ENCODE measurements around the gene RAB33B. TPM values are rescaled to one million over a fixed set of nuclear protein-coding genes. Genes with fewer than 3 reads are reported as not detected.
A peak's percentile ranks its signal among the peaks of the same experiment; 100 is the strongest.

Gene RAB33B
- total and polyA plus RNA-seq, 10 of the 15 experiments (the other 5 are each of a cell fraction or from before 2014, with no cell fraction given), result 3.2 to 10.7 (median 7.5) TPM

DNA sequence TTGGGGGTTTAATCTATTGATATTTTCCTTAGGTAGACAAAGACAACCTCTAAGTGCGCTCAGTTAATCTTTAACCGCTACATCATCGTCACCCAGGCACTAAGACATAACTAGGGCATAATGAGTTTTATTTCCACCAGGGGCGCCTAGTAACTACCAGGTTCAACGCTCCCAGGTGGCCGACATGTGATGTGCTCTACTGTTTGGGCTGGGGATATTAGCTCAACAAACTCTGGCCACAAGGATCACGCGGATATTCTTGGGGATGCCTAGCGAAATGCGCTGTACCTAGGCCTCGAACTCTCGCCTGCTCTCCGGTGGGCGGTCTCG lies 915 bp upstream of the RAB33B start:
- peak; percentile 76 for ATAC-seq
- Histone ChIP-seq H3K4me1 (ENCODE audit: control insufficient read depth, insufficient read depth, low read length) (peaks cover 9% of the 10 kb centered on the region; the same call in 1 of the 2 replicates), H2AFZ (ENCODE audit: control insufficient read depth, low read depth, low read length) (peak overlapping the region; percentile 88), H3K4me2 (ENCODE audit: control insufficient read depth, insufficient read depth) (peak overlapping the region; percentile 32), H3K79me2 (ENCODE audit: control insufficient read depth, insufficient read depth, low read length) (peaks cover 44% of the 10 kb centered on the region), H3K4me3 (peak overlapping the region; percentile 82), H3K9ac (ENCODE audit: control insufficient read depth, insufficient read depth, low read length) (peak overlapping the region; percentile 74), H3K27ac (ENCODE audit: control insufficient read depth, insufficient read depth) (peak overlapping the region; percentile 78), H3K36me3 (ENCODE audit: control insufficient read depth in 2 of 2, insufficient read depth in 2 of 2, low read length in 1 of 2) (no peaks in the 10 kb centered on the region), H4K20me1 (ENCODE audit: control insufficient read depth, insufficient read depth) (no peaks in the 10 kb centered on the region), H3K27me3 (replicated peaks in 1 of 2; ENCODE audit: control insufficient read depth in 2 of 2, insufficient read depth in 2 of 2, low read length in 1 of 2) (no peaks in the 10 kb centered on the region), H3K9me3 (replicated peaks; ENCODE audit: control insufficient read depth, insufficient read depth, low read length) (no peaks in the 10 kb centered on the region)
- ChIA-PET RAD21 (ENCODE audit: unreplicated experiment) (interaction anchor here (0.8 to 1.2 kb wide), 2 partner anchors 74 to 152 kb away, joined by 3 to 6 read pairs; partner anchors contain the start of gene NAA15), SMC1A (ENCODE audit: uncharacterized antibody, unreplicated experiment) (no interaction called here), CTCF (interaction anchor here (0.8 to 1.1 kb wide), 5 partner anchors 8 to 78 kb away, joined by 3 to 4 read pairs (median 3); no protein-coding TSS in a partner anchor), POLR2A (interaction anchor here (0.6 to 0.7 kb wide), 3 partner anchors 34 to 345 kb away, joined by 3 read pairs; no protein-coding TSS in a partner anchor)
- intact Hi-C loops (cut with micrococcal nuclease; ENCODE audit: unreplicated experiment), result loop anchor here (2.0 to 10.0 kb wide), 3 partner anchors 76 to 371 kb away; partner anchors contain the start of genes NAA15 and NDUFC1
- WGBS (ENCODE audit: insufficient coverage, insufficient replicate concordance, low lambda C conversion rate, missing lambda C conversion rate), result under 1% methylated on average over 15 of the region's 15 CpGs
- BruUV-seq (replicated peaks), result TSS peak; percentile 78
- in situ Hi-C loops (cut with MboI), result no loop called here
- peak; percentile 59 for DNase-seq (ENCODE audit: low read depth, low spot score)
- peak; percentile 59 for FAIRE-seq
- TF ChIP-seq, protein P1, sequence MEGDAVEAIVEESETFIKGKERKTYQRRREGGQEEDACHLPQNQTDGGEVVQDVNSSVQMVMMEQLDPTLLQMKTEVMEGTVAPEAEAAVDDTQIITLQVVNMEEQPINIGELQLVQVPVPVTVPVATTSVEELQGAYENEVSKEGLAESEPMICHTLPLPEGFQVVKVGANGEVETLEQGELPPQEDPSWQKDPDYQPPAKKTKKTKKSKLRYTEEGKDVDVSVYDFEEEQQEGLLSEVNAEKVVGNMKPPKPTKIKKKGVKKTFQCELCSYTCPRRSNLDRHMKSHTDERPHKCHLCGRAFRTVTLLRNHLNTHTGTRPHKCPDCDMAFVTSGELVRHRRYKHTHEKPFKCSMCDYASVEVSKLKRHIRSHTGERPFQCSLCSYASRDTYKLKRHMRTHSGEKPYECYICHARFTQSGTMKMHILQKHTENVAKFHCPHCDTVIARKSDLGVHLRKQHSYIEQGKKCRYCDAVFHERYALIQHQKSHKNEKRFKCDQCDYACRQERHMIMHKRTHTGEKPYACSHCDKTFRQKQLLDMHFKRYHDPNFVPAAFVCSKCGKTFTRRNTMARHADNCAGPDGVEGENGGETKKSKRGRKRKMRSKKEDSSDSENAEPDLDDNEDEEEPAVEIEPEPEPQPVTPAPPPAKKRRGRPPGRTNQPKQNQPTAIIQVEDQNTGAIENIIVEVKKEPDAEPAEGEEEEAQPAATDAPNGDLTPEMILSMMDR (IDR thresholded peaks at IDR 0.05 in 2 of 3, conservative IDR thresholded peaks at IDR 0.05 in 1 of 3; ENCODE audit: control insufficient read depth in 2 of 3, extremely low read depth in 1 of 3, insufficient read depth in 1 of 3, low read depth in 3 of 3, low read length in 3 of 3), result peak; percentile 36 to 61 (median 47); a peak in 5 of 6 replicates
- TF ChIP-seq, protein P2, sequence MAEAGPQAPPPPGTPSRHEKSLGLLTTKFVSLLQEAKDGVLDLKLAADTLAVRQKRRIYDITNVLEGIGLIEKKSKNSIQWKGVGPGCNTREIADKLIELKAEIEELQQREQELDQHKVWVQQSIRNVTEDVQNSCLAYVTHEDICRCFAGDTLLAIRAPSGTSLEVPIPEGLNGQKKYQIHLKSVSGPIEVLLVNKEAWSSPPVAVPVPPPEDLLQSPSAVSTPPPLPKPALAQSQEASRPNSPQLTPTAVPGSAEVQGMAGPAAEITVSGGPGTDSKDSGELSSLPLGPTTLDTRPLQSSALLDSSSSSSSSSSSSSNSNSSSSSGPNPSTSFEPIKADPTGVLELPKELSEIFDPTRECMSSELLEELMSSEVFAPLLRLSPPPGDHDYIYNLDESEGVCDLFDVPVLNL (IDR thresholded peaks at IDR 0.05; ENCODE audit: low read depth, low read length), result no peak
- TF ChIP-seq IRF4 (IDR thresholded peaks at IDR 0.05; ENCODE audit: low read depth, low read length), result no peak; the same call in 1 of the 2 replicates
- TF ChIP-seq, protein P3, sequence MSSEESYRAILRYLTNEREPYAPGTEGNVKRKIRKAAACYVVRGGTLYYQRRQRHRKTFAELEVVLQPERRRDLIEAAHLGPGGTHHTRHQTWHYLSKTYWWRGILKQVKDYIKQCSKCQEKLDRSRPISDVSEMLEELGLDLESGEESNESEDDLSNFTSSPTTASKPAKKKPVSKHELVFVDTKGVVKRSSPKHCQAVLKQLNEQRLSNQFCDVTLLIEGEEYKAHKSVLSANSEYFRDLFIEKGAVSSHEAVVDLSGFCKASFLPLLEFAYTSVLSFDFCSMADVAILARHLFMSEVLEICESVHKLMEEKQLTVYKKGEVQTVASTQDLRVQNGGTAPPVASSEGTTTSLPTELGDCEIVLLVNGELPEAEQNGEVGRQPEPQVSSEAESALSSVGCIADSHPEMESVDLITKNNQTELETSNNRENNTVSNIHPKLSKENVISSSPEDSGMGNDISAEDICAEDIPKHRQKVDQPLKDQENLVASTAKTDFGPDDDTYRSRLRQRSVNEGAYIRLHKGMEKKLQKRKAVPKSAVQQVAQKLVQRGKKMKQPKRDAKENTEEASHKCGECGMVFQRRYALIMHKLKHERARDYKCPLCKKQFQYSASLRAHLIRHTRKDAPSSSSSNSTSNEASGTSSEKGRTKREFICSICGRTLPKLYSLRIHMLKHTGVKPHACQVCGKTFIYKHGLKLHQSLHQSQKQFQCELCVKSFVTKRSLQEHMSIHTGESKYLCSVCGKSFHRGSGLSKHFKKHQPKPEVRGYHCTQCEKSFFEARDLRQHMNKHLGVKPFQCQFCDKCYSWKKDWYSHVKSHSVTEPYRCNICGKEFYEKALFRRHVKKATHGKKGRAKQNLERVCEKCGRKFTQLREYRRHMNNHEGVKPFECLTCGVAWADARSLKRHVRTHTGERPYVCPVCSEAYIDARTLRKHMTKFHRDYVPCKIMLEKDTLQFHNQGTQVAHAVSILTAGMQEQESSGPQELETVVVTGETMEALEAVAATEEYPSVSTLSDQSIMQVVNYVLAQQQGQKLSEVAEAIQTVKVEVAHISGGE (CRISPR knock-in tag; IDR thresholded peaks at IDR 0.05), result no peak
- TF ChIP-seq SRF (IDR thresholded peaks at IDR 0.05; ENCODE audit: low read depth in 2 of 2, low read length in 2 of 2), result peak in 1 of 2 experiments; percentile 85; a peak in 2 of 4 replicates
- TF ChIP-seq NFYB (IDR thresholded peaks at IDR 0.05; ENCODE audit: insufficient read depth, low read depth, low read length), result no peak
- TF ChIP-seq EP300 (IDR thresholded peaks at IDR 0.05; ENCODE audit: borderline replicate concordance in 1 of 2, control insufficient read depth in 1 of 2, low read depth in 2 of 2, low read length in 2 of 2), result peak; percentile 15 to 44; a peak in 1 of 4 replicates
- peak; percentile 47 for TF ChIP-seq RAD21 (IDR thresholded peaks at IDR 0.05; ENCODE audit: insufficient read depth, low read depth, low read length)
- no peak for TF ChIP-seq CBFB (IDR thresholded peaks at IDR 0.05; ENCODE audit: low read depth)
- peak; percentile 84 for TF ChIP-seq RAD51 (IDR thresholded peaks at IDR 0.05)
- peak; percentile 39; the same call in 1 of the 2 replicates for TF ChIP-seq TBL1XR1 (IDR thresholded peaks at IDR 0.05; ENCODE audit: low read depth, low read length)
- 0 out of 2 replicates have a peak, but pooled peaks have one; percentile 34 for TF ChIP-seq ZNF217 (IDR thresholded peaks at IDR 0.05)
- no peak for TF ChIP-seq EED (IDR thresholded peaks at IDR 0.05; ENCODE audit: low read depth)
- TF ChIP-seq ATF7 (IDR thresholded peaks at IDR 0.05; ENCODE audit: low read depth), result peak; percentile 82; the same call in 1 of the 2 replicates
- TF ChIP-seq, protein P4, sequence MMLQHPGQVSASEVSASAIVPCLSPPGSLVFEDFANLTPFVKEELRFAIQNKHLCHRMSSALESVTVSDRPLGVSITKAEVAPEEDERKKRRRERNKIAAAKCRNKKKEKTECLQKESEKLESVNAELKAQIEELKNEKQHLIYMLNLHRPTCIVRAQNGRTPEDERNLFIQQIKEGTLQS (IDR thresholded peaks at IDR 0.05; ENCODE audit: borderline replicate concordance, extremely low read depth, low read depth, low read length), result no peak
- no peak for TF ChIP-seq CBX3 (IDR thresholded peaks at IDR 0.05; ENCODE audit: borderline replicate concordance, low read depth)

All from GM12878 (cell line).